GM21619 (cell line): ENCODE results near the gene GNAZ.

Experiments
- ATAC-seq: cut with Tn5 transposase; IDR thresholded peaks from one replicate; pipeline ENCODE4 v1.9.1; 2021; ENCODE audit not compliant: unreplicated experiment

Gene GNAZ

DNA sequence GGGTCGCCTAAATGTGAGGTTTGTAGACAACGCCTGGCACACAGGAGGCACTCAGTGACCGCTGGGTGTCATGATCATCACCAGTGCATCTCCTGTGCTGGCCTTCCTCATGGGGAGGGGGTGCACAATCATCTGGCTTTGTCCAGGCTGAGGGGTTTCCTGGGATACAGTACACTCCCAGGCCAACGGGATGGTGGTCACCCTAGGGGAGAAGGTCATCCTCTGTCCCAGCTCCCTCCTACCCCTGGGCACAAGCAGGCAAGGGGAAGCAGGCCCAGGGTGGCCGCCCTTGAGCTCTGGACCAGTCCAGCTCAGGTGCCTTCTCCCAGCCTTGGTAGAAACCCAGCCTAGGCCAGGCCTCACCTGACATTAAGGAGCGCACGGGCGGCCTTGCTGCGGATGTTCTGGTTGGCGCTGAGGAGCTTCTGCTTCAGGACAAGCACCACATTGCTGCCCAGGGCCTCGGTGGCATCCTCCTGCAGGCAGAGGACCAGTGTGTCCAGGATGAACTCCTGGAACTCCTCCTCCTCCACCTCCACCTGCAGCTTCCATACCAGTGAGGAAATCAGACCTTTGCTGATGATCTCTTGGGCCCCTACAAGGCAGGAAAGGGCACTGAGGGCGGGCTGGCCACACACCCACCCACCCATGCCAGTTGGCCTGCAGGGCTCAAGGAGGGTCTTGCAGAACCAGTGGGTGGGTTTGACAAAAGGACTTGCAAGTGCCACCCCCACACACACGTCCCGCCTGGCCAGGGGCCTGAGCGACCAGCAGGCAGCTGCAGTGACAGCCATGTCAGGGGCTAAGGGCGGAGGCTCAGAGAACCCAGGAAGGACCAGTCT is 6.6 kb upstream of the GNAZ start:
- no peak for ATAC-seq

DNA sequence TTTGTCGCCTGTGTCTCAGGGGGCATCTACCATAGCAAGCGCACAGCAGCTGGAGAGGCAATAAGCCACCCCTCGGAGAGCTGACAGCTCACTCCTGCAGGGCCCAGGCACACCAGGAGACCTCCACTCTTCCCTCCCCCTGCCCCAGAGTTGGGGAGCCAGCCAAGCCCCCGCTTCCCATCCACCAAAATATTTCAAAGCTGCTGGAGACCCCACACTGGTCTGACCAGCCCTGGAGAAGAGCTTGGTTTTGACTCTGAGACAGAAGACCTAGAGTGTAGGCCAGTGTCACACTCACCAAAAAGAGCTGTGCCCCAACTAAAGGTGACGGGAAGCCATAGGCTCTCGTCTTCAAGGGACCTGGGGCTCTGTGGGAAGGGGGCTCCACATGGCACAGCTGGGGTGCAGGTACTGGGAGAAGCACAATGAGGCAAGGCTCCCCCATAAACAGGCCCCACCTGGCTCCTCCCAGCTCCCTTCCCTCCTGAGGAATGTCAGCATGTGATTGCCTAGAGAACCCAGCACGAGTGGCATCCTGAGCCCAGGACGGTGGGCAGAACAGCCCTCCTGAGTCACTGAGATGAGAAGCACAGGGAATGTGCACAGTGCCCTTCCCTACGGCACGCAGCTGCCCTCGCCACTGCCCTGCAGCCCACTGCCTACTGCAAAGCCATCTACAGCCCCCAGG is 5.8 kb upstream of the GNAZ start:
- no peak for ATAC-seq

DNA sequence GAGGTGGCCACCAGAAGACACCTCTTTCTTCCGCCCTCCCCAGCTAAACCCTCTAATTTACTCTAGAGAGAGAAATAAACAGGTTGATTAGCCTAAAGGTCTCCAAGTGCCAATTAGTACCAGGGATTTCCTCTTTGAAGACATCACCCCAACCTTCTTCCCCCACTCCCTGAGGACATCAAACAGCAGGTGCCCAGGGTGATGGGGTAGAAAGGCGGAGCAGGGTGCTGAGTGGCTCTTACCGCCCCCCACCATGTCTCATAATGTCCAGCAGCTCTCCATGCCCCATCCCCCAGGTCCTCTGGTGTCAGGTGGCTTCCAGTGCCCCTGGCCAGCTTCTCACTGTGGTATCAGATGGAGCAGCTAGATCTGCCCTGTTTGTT is 5.3 kb upstream of the GNAZ start:
- ATAC-seq, result no peak

DNA sequence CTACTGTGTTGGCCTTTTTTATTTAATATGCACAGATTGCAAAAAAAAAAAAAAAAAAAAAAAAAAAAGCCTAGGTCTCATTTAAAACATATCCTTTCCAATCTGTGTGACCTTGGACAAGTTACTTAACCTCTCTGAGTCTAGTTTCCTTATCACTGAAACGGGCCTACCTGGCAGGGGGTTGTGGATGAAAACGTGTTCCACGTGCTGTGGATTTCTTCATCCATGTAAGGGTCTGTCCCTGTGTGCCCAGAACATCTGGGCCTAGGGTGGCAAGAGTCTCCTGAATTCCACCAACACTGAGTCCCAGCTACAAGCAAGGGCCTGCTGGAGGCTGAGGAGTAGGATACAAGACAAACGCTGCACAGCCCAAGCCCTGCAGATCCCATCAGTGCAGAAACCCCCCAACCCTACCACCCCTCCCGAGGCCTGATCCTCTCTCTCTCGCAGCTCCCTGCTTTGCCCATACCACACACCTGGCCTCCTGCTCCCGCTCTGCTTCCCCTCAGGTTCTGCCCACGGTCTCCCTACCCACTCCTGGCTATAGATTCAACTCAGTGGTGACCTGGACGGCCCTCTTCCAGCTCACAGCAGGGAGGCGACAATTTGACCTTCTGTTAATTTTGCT is 4.7 kb upstream of the GNAZ start:
- ATAC-seq, result no peak

DNA sequence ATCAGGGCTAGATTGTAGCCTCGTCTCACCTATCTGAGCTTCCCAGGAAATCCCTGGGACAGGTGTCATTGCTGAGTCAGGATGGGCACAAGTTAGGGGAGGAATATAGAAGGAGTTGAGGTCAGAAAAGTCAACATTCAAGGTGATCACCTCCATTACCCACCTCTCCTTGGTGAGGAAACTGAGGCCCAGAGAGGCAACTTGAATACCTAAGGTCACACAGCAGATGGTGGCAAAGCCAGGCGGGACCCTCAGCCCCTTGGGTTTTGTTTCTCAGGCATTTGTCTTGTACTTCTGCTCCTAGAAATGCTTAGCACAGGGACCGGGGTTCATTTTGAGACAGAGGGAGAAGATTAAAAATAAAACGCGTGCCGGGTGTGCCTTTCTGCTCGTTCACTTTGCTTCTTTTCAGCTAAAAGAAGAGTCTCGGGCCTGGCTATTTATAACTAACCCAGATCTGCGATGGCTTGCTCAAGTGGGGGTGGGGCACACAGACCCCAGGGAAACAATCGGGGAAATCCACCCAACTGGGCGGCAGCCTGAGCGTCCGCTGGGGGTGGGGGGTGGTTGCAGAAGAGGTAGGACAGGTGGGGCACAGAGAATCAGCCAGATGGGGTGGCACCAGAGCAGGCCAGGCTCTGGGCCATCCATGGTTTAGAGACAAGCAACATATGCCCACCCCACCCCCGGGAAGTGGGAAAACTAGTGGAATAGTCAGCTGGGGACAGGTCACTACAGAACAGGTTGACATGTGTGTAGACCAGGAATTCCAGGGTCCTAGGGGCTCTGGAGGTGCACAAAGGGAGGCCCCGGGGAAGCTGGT is 3.9 kb upstream of the GNAZ start:
- ATAC-seq, result no peak

DNA sequence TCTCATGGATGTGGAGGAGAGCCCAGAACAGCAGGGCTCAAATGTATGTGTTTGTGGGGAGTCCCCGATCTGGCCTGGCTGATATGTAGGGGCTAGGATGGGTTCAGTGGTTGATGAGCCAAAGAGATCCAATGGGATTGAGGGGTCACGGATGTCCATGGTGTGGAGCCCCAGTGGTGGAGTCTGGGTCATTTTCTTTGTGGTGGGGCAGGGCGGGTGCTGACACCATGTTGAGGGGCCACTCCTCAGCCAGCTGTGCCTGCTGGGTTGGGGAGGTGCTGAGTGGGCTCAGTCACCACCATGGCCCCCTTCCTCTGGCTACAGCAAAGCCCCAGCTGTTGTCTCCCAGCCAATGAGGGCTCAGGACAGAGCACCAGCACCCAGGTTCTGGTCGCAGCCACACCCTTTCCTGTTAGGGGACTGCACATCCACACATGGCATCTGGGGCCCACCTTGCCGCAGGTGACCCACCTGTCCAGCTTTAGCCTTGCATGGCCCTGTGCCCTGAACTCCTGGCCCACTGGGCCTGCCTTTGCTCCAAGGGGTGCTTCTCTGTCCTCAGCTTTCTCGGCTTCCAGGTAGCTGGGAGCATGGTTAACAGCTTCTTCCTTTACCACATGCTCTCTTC is 3.2 kb upstream of the GNAZ start:
- ATAC-seq, result no peak

DNA sequence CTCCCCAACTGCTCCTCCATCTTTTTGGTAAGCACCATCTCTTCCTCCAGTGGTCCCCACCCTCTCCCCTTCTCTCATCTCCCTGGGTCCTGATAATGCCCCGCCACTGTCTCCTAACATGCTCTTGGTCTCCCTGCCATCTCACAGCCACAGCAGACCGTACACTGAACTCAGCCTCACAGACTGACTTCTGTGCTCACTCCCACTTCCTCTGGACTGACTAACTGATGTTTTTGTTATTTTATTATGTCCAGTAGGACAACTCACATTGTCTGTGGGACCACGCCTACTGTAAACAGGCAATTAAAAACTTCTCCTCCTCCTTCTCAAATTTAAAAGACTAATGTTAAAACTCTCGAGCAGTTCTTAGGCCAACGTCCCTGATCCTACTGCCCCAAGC is 2.6 kb upstream of the GNAZ start:
- ATAC-seq, result no peak

DNA sequence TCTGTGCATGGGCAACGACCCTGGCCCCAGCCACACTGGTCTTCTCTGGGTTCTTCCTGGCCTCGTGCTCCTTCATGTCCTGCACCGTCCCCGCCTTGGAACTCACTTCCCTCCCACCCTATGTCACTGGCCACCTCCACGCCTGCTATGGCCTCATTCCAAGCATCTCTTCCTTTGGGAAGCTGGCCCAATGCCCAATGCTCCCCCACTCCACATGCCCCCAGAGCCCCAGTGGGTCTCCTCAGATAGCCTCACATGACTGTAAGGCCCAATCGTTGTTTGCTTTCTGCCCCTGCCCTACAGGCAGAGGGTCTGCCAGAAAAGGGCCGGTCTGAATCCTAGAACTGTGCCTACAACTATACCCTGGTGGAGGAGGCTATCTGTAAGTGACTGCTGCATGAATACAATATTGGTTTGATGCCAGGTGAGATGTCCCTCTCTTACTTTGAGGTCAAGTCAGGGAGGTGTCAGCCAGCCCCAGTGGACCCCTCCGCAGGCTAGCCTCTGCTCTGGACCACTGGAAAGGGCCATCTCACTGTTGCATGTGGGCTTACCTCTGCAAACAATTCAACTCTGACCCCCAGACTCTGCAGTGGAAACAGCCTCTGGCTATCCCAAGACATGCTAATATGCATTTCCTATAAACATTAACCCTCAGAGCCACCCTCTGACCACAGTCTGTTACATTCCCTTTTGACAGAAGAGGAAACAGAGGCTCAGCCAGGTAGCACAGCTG is 2.1 kb upstream of the GNAZ start:
- no peak for ATAC-seq

DNA sequence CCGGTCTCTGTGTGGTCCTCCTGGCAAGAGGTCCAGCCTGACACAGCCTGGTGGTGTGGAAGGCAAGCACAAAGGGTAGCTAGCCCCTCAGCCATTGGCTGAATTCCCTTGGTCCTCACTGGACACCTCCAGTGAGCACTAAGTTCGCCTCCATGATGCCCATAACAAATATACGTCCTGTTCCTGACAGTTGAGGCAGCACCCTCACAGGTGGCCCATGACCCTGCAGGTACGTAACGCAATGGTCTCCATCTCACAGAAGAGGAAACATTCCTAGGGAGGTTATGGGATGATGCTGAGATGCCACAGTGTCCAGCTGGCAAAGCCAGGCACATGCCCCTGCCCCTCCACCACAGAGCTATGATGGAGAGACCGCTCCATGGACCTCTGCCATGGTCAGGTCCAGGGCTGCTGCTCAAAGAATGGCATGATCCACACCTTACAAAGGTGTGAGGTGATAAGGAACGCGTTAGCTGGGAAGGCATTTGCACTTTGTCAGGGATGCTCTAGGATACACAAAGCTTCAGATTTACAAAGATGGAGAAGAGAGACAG is 1.4 kb upstream of the GNAZ start:
- ATAC-seq, result no peak

DNA sequence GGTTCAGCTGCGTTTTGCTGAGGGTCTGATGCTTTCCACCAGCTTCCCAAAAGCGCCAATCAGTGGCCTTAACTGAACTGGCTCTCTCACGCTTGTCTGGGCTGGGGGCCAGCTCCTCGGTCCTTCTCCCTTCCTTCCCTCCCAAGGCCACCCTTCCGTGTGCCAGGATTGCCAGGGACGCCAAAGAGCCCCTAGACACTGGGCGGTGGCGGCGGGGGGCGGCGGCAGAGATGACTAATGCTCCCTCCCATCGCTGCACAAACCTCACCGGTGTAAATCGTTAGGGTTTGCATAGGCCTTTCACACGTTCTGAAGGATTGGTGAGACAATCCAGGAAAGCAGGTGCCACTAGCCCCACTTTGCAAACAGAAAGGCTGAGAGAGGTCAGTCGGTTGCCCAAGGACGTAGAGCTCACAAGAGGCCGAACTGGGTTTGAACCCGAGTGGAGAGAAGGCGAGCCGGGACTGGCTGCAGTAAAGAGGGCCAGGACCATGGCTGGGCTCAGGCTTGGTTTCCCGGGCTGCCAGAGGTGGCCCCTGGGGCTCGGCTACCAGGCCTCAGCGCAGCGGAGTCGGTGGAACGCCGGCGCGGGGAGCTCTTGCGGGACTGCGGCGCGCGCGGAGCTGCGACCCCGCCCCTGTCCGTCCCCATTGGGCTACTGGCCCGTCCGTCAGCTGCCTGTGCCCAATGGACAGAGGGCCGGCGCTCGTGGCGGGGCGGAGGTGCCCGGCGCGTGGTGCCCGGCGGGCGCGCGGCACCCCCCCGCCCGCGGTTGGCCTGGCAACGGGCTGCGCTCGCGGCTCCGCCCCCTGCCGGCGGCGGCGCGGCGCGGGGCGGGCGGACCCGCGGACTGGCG is 589 bp upstream of the GNAZ start:
- peak; percentile 72 for ATAC-seq

DNA sequence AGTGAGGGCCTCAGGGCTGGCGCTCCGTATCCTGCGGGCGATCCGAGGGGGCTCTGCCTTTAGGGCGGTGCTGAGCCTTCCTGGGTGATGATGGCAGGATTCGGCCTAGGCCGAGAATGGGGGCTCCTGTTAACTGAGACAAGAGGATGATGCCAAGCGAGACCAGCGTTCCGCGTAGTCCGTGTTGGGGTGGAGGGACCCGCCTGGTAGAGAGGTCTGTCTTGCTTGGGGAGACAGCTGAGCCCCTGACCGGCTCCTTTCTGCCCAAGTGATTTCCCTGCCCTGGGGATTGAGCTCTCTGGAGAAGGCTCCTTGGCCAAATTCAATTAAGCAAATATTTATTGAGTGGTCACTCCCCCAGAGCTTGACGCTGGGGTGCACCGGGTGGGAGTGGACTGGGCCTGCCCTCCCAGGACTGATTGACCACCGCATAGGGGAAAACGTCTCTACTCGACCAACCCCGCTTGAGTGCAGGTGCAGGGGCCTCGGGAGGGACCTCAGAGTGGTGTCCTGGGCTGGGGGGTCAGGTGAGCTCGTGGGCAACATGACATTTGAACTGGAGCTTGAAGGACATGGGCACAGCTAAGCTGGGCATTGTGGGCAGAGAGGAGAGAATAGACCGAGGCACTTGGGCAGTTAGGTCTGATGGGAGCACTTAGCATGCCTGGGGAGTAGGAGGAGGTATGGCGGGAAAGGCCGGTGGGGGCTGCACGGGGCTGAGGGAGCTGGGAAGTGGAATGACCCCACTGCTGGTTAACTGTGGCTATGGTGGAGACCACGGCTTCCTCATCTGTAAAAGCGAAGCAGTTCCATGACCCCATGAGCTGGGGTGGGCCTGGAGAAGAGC is 1.1 kb downstream of the GNAZ start:
- ATAC-seq, result no peak

DNA sequence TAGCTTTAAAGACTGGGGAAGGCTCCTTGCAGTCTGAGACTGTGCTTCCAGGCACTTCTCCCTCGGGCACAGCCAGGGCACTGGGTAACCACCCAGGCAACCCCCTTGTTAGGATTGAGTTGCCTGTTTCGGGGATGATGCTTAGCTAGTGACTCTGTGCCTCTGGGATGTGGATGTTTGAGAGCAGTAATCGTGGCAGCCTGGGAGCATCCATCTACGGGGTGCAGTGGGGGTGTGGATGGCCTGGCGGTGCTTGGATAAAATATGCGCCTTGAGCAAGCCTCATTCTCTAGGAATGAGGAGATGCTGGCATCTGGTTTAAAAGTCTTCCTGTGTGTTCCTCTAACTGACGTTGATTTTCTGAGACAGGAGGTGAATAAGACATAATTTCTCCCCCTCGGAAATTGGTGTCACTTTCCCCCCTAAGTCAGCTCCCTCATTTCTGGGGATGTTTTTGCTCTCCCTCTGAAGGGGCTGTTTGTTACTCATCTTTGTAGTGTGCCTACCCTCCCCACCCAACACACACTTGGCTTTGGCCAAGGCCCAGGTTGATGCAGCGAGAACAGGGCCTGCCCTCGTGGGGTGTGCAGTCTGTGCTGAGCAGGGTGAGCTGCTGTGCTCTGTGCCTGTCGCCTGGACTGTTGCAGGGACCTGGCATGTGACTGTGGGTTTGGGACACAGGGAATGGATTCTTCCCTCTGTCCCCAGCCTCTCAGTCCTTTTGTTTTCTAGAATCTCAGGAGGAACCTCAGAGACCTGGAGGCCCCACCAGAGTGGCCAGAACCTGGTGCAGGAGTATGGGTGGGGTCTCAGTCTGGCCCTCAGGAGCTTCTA is 2.0 kb downstream of the GNAZ start:
- no peak for ATAC-seq

DNA sequence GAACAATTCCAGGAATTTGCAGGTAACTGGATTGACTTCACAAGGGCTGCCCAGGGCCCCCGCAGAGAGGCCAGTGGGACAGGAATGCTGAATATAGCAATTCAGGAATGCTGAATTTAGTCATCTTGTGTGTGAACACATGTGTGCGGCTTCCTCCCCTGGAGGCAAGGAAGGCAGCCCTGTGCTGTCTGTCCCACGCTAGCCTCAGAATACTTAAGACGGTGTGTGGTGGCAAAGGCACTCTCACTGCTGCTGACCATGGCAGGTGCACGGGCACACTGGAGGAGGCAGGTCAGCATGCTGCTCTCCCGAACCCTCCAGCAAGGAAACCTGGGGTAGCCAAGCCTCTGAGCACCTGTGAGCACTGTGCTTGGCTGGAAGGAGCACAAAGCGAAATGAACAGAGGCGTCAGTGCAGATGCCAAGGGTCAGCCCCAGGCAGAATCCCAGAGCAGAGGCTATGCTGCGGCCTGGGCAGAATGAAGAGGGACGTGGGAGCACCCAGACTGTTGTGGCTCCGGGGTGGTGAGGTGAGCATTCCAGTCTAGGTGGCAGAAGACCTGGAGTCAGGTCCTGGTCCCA is 2.7 kb downstream of the GNAZ start:
- no peak for ATAC-seq

DNA sequence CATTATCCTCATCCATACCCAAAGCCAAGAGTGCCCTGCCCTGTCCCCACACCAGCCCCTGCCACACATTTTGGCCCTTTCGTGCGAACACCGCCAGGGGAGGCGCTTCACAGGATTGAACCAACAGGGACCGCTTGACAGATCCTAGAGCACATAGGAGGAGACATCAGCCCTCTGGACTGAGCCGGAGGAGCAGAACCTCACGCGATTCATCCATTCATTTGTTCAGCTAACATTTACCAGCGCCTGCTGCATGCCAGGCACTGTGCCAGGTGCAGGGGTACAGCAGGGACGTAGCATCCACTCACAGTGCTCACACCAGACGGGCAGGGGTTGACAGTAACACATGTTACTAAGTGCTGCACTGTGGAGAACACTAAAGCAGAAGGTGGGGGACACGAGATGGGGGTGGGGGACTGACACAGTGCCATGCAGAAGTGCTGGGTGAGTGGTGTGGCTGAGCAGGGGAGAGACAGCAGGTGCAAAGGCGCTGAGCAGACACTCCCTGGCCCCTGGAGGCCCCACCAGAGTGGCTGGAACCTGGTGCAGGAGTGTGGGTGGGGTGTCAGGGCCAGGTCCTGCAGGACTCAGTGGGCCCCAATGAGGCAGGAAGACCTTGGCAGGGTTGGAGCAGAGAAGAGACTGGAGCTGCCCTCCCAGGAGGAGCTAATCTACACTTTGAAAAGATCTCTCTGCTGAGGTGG is 3.4 kb downstream of the GNAZ start:
- no peak for ATAC-seq

DNA sequence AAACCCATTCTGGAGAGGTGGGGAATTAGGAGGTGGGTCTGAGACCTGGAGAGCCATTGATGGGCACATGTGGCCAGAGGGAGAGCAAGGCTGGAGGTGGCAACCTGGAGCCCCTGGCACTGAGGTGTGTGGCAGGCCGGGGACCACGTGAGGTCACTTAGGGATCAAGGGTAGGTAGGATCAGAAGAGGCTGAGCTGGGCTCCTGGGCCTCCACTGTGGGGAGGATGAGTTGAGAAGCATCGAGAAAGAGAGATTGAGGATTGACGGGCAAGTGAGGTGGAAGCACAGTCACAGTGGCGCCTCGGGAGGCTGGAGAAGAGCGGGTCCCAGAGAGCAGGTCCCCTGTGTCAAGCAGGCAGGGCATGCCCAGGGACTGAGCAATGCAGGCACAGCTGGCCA is 4.1 kb downstream of the GNAZ start:
- ATAC-seq, result no peak

DNA sequence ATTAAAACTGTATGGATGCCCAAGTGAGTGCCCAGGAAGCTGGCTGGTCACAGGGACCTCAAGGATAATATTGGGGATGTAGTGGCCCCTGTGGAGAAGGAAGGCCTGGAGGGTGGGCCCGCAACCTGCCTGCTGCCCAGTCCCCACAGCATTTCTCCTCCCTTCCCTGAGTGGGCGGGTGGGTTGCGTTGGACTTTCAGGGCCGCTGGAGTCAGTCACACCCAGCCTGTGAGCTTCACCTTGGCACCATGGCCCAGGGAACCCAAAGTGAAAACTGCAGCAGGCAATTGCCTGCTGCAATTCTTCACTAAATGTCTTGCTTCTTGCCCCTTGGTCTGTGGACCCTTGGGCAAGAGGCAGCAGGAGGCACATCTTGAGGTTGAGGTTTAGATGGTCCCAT is 4.7 kb downstream of the GNAZ start:
- no peak for ATAC-seq
